ENCODE data around the gene TUBA3E.

The TUBA3E gene

DNA sequence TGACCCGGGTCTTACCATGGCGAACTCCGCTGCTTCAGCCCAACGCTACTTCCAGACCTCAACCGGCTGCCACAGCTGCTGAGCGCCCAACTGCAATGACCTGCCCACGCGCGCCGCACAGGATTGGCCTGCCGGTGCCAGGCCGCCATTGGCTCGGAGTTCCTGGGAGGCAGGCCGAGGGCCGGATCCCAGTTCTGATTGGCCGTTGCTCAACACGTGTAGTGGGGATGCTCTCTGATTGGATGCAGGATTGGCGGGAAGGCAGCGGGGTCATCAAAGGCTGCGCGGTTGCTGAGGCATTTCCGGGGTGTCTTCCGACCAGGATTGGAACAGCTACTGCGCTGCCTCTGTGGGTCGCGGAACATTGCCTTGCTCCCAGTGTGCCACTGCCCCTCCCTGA, at the start of gene TUBA3E:
TSS of gene TUBA3E (minus strand) at position 97 of the 400 bp plus-strand sequence. CDS start at position 18, 79 bp downstream.
- TF ChIP-seq YY1 (IDR thresholded peaks at IDR 0.05; ENCODE audit: low read depth): no peak

DNA sequence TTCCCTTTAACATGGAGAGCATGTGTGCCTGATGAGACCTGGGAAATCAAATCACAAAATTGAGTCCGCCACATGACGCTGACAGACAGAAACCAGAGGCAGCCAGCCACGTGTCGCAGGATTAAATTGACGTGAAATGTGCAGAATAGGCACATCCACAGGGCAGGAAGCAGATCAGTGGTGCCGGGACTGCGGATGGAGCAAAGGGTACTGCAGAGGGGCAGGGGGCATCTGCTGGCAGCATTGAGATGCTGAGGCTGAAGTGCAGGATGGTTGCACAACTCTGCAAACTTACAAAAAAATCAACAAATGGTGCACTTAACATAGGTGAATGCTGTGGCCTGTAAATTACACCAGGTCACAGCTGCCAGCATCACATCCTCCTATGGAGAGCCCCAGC, 48.2 kb upstream of the TUBA3E start:
- no peak for TF ChIP-seq CREB1 (IDR thresholded peaks at IDR 0.05; ENCODE audit: low read depth)

DNA sequence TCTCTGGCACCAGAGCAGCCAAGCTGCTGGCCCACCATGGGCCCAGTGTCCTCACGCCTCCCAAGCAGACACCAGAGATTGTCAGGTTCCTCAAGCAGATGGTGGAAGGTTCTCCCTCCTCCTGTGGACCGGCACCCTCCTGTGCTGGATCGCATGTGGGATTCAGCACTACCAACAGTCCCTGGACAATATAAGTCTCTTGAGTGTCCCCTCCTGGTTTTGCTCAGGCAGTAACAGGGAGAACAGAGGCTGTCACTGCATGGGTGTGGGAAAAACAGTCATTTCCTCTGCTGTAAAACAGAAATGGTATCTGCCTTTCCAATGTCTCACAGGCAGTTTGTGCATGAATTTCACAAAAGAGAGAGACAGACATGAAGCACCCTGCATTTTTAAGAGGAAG, 47.7 kb upstream of the TUBA3E start:
- TF ChIP-seq CREB1 (IDR thresholded peaks at IDR 0.05; ENCODE audit: low read depth) (no peak), ZBTB7A (IDR thresholded peaks at IDR 0.05; ENCODE audit: low read depth) (no peak), FOXM1 (IDR thresholded peaks at IDR 0.05; ENCODE audit: borderline replicate concordance, low read depth) (no peak), TCF12 (IDR thresholded peaks at IDR 0.05; ENCODE audit: low read depth) (no peak), TAF1 (IDR thresholded peaks at IDR 0.05; ENCODE audit: low read depth) (no peak), RAD21 (IDR thresholded peaks at IDR 0.05; ENCODE audit: low read depth) (no peak), CEBPB (IDR thresholded peaks at IDR 0.05) (no peak), EP300 (IDR thresholded peaks at IDR 0.05; ENCODE audit: borderline replicate concordance) (no peak), TEAD4 (IDR thresholded peaks at IDR 0.05) (no peak), YY1 (IDR thresholded peaks at IDR 0.05; ENCODE audit: low read depth) (no peak), NFIC (IDR thresholded peaks at IDR 0.05) (no peak), EGR1 (IDR thresholded peaks at IDR 0.05) (no peak)
- TF ChIP-seq, protein P1, sequence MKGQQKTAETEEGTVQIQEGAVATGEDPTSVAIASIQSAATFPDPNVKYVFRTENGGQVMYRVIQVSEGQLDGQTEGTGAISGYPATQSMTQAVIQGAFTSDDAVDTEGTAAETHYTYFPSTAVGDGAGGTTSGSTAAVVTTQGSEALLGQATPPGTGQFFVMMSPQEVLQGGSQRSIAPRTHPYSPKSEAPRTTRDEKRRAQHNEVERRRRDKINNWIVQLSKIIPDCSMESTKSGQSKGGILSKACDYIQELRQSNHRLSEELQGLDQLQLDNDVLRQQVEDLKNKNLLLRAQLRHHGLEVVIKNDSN (IDR thresholded peaks at IDR 0.05): no peak
- TF ChIP-seq, protein P2, sequence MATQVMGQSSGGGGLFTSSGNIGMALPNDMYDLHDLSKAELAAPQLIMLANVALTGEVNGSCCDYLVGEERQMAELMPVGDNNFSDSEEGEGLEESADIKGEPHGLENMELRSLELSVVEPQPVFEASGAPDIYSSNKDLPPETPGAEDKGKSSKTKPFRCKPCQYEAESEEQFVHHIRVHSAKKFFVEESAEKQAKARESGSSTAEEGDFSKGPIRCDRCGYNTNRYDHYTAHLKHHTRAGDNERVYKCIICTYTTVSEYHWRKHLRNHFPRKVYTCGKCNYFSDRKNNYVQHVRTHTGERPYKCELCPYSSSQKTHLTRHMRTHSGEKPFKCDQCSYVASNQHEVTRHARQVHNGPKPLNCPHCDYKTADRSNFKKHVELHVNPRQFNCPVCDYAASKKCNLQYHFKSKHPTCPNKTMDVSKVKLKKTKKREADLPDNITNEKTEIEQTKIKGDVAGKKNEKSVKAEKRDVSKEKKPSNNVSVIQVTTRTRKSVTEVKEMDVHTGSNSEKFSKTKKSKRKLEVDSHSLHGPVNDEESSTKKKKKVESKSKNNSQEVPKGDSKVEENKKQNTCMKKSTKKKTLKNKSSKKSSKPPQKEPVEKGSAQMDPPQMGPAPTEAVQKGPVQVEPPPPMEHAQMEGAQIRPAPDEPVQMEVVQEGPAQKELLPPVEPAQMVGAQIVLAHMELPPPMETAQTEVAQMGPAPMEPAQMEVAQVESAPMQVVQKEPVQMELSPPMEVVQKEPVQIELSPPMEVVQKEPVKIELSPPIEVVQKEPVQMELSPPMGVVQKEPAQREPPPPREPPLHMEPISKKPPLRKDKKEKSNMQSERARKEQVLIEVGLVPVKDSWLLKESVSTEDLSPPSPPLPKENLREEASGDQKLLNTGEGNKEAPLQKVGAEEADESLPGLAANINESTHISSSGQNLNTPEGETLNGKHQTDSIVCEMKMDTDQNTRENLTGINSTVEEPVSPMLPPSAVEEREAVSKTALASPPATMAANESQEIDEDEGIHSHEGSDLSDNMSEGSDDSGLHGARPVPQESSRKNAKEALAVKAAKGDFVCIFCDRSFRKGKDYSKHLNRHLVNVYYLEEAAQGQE (IDR thresholded peaks at IDR 0.05; ENCODE audit: low read depth): no peak
- TF ChIP-seq, protein P3, sequence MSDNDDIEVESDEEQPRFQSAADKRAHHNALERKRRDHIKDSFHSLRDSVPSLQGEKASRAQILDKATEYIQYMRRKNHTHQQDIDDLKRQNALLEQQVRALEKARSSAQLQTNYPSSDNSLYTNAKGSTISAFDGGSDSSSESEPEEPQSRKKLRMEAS (IDR thresholded peaks at IDR 0.05): no peak

DNA sequence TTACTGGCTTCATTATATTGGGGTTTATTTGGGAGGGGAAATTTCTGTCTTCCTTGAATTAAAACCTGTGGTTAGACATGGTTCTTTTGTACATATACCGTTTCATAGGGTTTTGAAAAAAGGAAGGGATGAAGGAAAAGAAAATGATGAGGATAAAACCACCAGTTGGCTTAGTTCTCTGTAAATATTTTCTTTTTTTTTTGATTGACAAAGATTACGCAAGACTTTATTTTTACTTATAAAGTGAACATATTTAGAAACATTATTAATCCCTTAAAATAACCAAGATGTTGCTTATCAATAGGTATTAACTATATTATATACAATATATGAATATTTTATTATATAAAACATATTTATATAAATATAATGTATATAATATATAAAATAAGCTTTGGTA, 45.1 kb upstream of the TUBA3E start:
- TF ChIP-seq, protein P1 (IDR thresholded peaks at IDR 0.05): no peak
- no peak for TF ChIP-seq TCF12 (IDR thresholded peaks at IDR 0.05; ENCODE audit: low read depth)
- TF ChIP-seq, protein P3 (IDR thresholded peaks at IDR 0.05): no peak
- TF ChIP-seq RAD21 (IDR thresholded peaks at IDR 0.05; ENCODE audit: low read depth): no peak

DNA sequence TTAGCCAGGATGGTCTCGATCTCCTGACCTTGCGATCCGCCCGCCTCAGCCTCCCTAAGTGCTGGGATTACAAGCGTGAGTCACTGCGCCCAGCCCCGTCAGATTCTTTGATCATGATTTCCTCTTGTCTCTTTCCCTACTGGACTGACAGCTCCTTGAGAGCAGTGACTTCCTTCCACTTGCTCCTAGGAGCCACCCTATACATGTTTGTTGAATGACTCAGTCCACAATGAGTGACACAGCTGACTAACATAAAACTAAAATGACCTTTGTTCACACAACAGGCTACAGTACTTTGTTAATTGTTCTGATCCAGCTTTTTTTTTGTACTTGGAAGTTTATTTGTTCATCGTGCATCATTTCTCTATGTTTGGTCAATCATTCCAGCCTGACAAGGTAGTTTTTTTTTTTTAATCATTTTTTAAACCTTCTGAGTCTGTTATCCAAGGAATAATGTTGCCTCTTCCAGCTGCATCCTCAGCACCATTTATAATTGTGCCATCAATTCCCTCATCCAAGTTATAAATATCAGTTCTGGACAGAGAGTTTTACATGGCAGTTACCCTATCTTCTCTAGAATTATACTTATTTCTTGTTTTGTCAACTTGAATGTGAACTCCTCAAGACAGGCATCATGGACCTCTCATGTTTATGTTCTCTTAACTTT, 42.9 kb upstream of the TUBA3E start:
- no peak for TF ChIP-seq CREB1 (IDR thresholded peaks at IDR 0.05; ENCODE audit: low read depth)
- TF ChIP-seq, protein P2 (IDR thresholded peaks at IDR 0.05; ENCODE audit: low read depth): no peak
- TF ChIP-seq, protein P1 (IDR thresholded peaks at IDR 0.05): no peak
- TF ChIP-seq RAD21 (IDR thresholded peaks at IDR 0.05; ENCODE audit: low read depth): no peak
- TF ChIP-seq EP300 (IDR thresholded peaks at IDR 0.05; ENCODE audit: borderline replicate concordance): no peak
- TF ChIP-seq TEAD4 (IDR thresholded peaks at IDR 0.05): peak; percentile 30; the same call in 1 of the 2 replicates
- TF ChIP-seq EGR1 (IDR thresholded peaks at IDR 0.05): no peak
- TF ChIP-seq YY1 (IDR thresholded peaks at IDR 0.05; ENCODE audit: low read depth): no peak

DNA sequence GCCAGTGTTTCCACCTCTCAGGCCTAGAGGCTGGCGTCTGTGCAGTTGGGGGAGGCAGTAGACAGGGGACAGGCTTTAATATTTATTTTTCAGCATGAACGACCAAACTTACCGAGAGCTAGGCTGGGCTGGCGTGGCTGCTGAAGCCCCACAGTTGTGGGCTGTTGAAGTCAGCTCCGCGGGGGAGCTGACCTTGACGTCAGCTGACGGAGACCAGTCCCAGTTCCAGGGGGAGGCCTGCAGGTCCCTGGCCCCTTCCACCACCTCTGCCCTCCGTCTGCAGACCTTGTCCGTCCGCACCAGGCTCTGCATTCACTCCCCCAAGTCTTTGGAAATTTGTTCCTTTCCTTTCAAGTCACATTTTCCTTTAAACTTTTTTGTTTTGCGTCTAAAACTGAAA, 33.4 kb upstream of the TUBA3E start:
- no peak for TF ChIP-seq ZBTB7A (IDR thresholded peaks at IDR 0.05; ENCODE audit: low read depth)
- TF ChIP-seq FOXM1 (IDR thresholded peaks at IDR 0.05; ENCODE audit: borderline replicate concordance, low read depth): no peak
- TF ChIP-seq EP300 (IDR thresholded peaks at IDR 0.05; ENCODE audit: borderline replicate concordance): no peak
- no peak for TF ChIP-seq YY1 (IDR thresholded peaks at IDR 0.05; ENCODE audit: low read depth)
- TF ChIP-seq TAF1 (IDR thresholded peaks at IDR 0.05; ENCODE audit: low read depth): no peak

Data from Ishikawa (cell line).